GM12878 (cell line): Measurements from ENCODE around the gene SDHAF1. TPM values are rescaled to one million over a fixed set of nuclear protein-coding genes. Genes with fewer than 3 reads are reported as not detected.

Experiments used
- ATF7 ChIP-seq: fragments of 450-650 bp; IDR thresholded peaks from 2 replicates; pipeline ENCODE4 v1.6.1; 2016; ENCODE audit warnings: low read depth, mild to moderate bottlenecking
- BCL11A ChIP-seq: IDR thresholded peaks from 2 replicates; pipeline ENCODE4 v1.6.1; 2011; ENCODE audit warnings: low read depth, low read length
- BRCA1 ChIP-seq: IDR thresholded peaks from 2 replicates; pipeline ENCODE4 v1.6.1; 2011; ENCODE audit warnings: low read depth, low read length, improper control_type of control experiment
- CBX3 ChIP-seq: fragments of 200-600 bp; sonication (generic); IDR thresholded peaks from 2 replicates; pipeline ENCODE4 v1.6.1; 2016; ENCODE audit warnings: low read depth, borderline replicate concordance
- CHD2 ChIP-seq: IDR thresholded peaks from 2 replicates; pipeline ENCODE4 v1.6.1; 2011; ENCODE audit warnings: low read depth, low read length, improper control_type of control experiment, borderline replicate concordance
- CREM ChIP-seq: IDR thresholded peaks from 2 replicates; pipeline ENCODE4 v1.6.1; 2014; ENCODE audit warnings: antibody characterized with exemption, low read depth
- E4F1 ChIP-seq: fragments of 450-650 bp; IDR thresholded peaks from 2 replicates; pipeline ENCODE4 v1.6.1; 2018; ENCODE audit warnings: borderline replicate concordance, mild to moderate bottlenecking; ENCODE audit not compliant: partially characterized antibody
- HCFC1 ChIP-seq: fragments of 150-350 bp; IDR thresholded peaks from 2 replicates; pipeline ENCODE4 v1.6.1; 2014; ENCODE audit warnings: low read length
- MTA2 ChIP-seq: fragments of 450-650 bp; IDR thresholded peaks from 2 replicates; pipeline ENCODE4 v1.6.1; 2016; ENCODE audit warnings: low read depth, mild to moderate bottlenecking, moderate library complexity
- MXI1 ChIP-seq: fragments of 150-350 bp; IDR thresholded peaks from 2 replicates; pipeline ENCODE4 v1.6.1; 2011; ENCODE audit warnings: low read depth, mild to moderate bottlenecking, inconsistent platforms, low read length, improper control_type of control experiment
- NBN ChIP-seq: fragments of 450-650 bp; IDR thresholded peaks from 2 replicates; pipeline ENCODE4 v1.6.1; 2016
- NFIC ChIP-seq: IDR thresholded peaks from 2 replicates; pipeline ENCODE4 v1.6.1; 2012; ENCODE audit warnings: low read depth, mild to moderate bottlenecking, inconsistent platforms, low read length, moderate library complexity
- POLR2AphosphoS2 ChIP-seq: IDR thresholded peaks from 2 replicates; pipeline ENCODE4 v1.6.1; 2011; ENCODE audit warnings: low read depth, mild to moderate bottlenecking, low read length, improper control_type of control experiment, moderate library complexity
- RFX5 ChIP-seq: IDR thresholded peaks from 2 replicates; pipeline ENCODE4 v1.6.1; 2011; ENCODE audit warnings: low read depth, low read length, improper control_type of control experiment
- SRF ChIP-seq, 2 experiments: IDR thresholded peaks; 2 replicates each; pipeline ENCODE4 v1.6.1; 2011; ENCODE audit warnings: low read depth in 2 of 2, low read length in 2 of 2, mild to moderate bottlenecking in 1 of 2, moderate library complexity in 1 of 2
- SUZ12 ChIP-seq: fragments of 200-600 bp; sonication (generic); IDR thresholded peaks from one replicate; pipeline ENCODE4 v1.6.1; 2018; ENCODE audit warnings: antibody characterized with exemption, mild to moderate bottlenecking; ENCODE audit not compliant: unreplicated experiment
- YY1 ChIP-seq: IDR thresholded peaks from 2 replicates; pipeline ENCODE4 v1.6.1; 2011; ENCODE audit warnings: low read depth, mild to moderate bottlenecking, low read length
- polyA plus RNA-seq, 11 experiments: library from polyadenylated mRNA; depleted of rRNA in 4 of 11; unstranded in 6 of 11; stranded (reverse) in 5 of 11; fragments of >200 nt; fragmentation: Nextera tagmentation in 4 of 11; fragmentation: Illumina TruSeq in 1 of 11; extraction: Ambion mirVana in 4 of 11; extraction: Trizol in 1 of 11; gene quantifications; 1 replicate in 1 of 11; 2 replicates in 10 of 11; pipeline versions ENCODE4 v1.2.1 to v1.2.3, GENCODE V29; 2011 to 2016; ENCODE audit warnings: inconsistent platforms in 2 of 11, missing spikeins in 2 of 11, low read depth in 1 of 11
- total RNA-seq, 4 experiments: library from RNA; depleted of rRNA in 3 of 4; stranded (reverse); fragments of >200 nt in 3 of 4; fragmentation: Illumina TruSeq in 1 of 4; extraction: Trizol in 1 of 4; gene quantifications; 2 replicates each; pipeline versions ENCODE4 v1.2.1 to v1.2.3, GENCODE V29; 2013 to 2021
- TF ChIP-seq, protein P1 (sequence below): IDR thresholded peaks from 2 replicates; pipeline ENCODE4 v1.6.1; 2012; ENCODE audit warnings: low read depth, low read length, improper control_type of control experiment

The SDHAF1 gene
- total and polyA plus RNA-seq, 10 of the 15 experiments (the other 5 are each of a cell fraction or from before 2014, with no cell fraction given), result 0.74 to 45.6 (median 24.4) TPM

DNA sequence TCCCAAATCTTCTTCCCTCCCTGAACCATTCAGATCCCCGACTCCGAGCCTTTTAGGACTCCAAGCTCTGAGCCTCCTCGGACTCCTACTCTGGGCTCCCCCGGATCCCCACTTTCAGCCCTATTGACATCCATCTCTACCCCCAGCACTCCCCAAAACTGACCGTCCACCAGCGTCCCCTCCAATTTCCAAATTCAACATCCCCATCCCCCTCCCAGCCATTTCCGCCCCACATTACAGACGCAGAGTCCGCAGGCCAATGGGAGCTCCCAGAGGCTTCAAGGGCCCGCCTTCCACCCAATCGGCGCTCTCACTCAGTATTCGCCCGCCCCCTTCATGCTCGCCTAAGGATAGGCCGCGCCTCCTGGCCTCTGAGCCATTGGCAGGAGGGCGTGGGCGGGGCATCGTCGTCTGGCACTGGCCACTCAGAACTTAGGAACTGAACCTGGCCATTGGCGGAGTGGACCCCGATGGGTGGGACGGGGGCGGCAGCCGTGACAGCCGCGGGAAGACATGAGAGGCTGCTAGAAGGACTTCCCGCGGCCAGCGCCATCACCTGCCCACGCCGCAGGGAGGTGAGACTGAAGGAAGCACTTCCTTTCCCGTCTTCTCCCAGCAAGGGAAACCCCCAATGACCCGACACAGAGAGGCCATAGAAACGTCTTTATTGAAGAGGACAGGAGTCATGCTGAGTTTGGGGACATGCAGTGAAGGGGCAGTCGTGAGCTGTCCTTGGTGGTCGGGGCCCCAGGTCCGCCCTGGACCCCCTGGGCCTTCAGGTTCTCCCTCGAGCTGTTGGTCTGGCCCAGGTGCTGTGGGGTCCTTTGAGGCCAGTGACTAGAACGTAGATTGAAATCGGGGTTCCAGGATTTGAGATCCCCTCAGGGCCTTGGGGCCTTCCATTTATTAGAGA lies 19.3 kb downstream of the SDHAF1 start, which contains the start of gene ALKBH6 (continued):
- TF ChIP-seq, protein P1, sequence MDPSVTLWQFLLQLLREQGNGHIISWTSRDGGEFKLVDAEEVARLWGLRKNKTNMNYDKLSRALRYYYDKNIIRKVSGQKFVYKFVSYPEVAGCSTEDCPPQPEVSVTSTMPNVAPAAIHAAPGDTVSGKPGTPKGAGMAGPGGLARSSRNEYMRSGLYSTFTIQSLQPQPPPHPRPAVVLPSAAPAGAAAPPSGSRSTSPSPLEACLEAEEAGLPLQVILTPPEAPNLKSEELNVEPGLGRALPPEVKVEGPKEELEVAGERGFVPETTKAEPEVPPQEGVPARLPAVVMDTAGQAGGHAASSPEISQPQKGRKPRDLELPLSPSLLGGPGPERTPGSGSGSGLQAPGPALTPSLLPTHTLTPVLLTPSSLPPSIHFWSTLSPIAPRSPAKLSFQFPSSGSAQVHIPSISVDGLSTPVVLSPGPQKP, result 0 out of 2 replicates have a peak, but pooled peaks have one; percentile 23
- peak; percentile 74 for TF ChIP-seq CREM
- TF ChIP-seq SRF (IDR thresholded peaks at IDR 0.05; ENCODE audit: low read depth in 2 of 2, low read length in 2 of 2), result peak in 1 of 2 experiments; percentile 35; a peak in 1 of 4 replicates
- peak; percentile 34; the same call in 1 of the 2 replicates for TF ChIP-seq HCFC1
- TF ChIP-seq YY1, result peak; percentile 81; the same call in 1 of the 2 replicates
- no peak for TF ChIP-seq NFIC
- TF ChIP-seq CHD2, result peak; percentile 96
- TF ChIP-seq E4F1, result peak; percentile 81
- TF ChIP-seq POLR2AphosphoS2, result no peak
- TF ChIP-seq MTA2, result no peak
- no peak for TF ChIP-seq CBX3
- no peak for TF ChIP-seq BRCA1
- no peak for TF ChIP-seq SUZ12
- TF ChIP-seq MXI1, result peak; percentile 85
- TF ChIP-seq RFX5, result peak; percentile 69; the same call in 1 of the 2 replicates
- TF ChIP-seq NBN, result peak; percentile 80; the same call in 1 of the 2 replicates
- no peak for TF ChIP-seq BCL11A
- TF ChIP-seq ATF7, result peak; percentile 9; the same call in 1 of the 2 replicates
- TF ChIP-seq, all 136 proteins: peak for 52
